ENCODE measurements around the gene RNPC3. TPM values are rescaled to one million over a fixed set of nuclear protein-coding genes. Genes with fewer than 3 reads are reported as not detected.

The RNPC3 gene
- total RNA-seq, 1 experiment from 2014 or later, result 13.1 TPM

GRCh38 chr1:103525114-103525606, 339 bp upstream of the RNPC3 start:
- POLR2A ChIA-PET, result no interaction called here
- in situ Hi-C loops (cut with HindIII; ENCODE audit: low pct_unique_long_range_greater_than_20kb, low sequenced_read_pairs), result no loop called here

GRCh38 chr1:103527331-103527730, 1.8 kb downstream of the RNPC3 start:
- TF ChIP-seq REST (IDR thresholded peaks at IDR 0.05; ENCODE audit: insufficient read depth in 1 of 2, low read depth in 2 of 2, low read length in 1 of 2) (no peak), CTCF (IDR thresholded peaks at IDR 0.05) (no peak), POLR2AphosphoS5 (IDR thresholded peaks at IDR 0.05; ENCODE audit: low read depth, low read length) (no peak), TCF7L2 (IDR thresholded peaks at IDR 0.05; ENCODE audit: low read depth, low read length) (no peak)
- no peak overlapping the region for H3K27ac ChIP-seq (ENCODE audit: low read length)
- no peaks in the 10 kb centered on the region; the same call in none of the 2 replicates for H3K4me1 ChIP-seq (ENCODE audit: control insufficient read depth, insufficient read depth, low read length)
- H3K4me3 ChIP-seq (ENCODE audit: low read depth in 2 of 2, low read length in 2 of 2), result peak overlapping the region; percentile 95 to 98; a peak in 3 of 4 replicates
- BruUV-seq (replicated peaks), result no TSS peak
- ChIA-PET CTCF (no interaction called here), POLR2A (interaction anchor here (0.6 kb wide), 1 partner anchor 9 kb away, joined by 8 read pairs; no protein-coding TSS in a partner anchor)
- DNase-seq (ENCODE audit: low read depth, low spot score) (no peak), ATAC-seq (no peak)
- H3K27me3 ChIP-seq (ENCODE audit: control insufficient read depth, insufficient read depth, low read length), result no peaks in the 10 kb centered on the region
- no peaks in the 10 kb centered on the region for H3K9me3 ChIP-seq (ENCODE audit: control insufficient read depth, insufficient read depth, low read depth, low read length)
- peaks cover 2% of the 10 kb centered on the region for H3K36me3 ChIP-seq (ENCODE audit: control insufficient read depth, insufficient read depth, low read length)
- in situ Hi-C loops (cut with HindIII; ENCODE audit: low pct_unique_long_range_greater_than_20kb, low sequenced_read_pairs), result no loop called here
- intact Hi-C loops (cut with micrococcal nuclease; ENCODE audit: unreplicated experiment), result no loop called here

More at GRCh38 chr1:103525114-103525606, 339 bp upstream of the RNPC3 start:
- Histone ChIP-seq H3K4me3 (ENCODE audit: low read depth in 2 of 2, low read length in 2 of 2) (peak overlapping the region; percentile 39 to 71), H3K4me1 (ENCODE audit: control insufficient read depth, insufficient read depth, low read length) (no peaks in the 10 kb centered on the region; the same call in none of the 2 replicates), H3K9me3 (ENCODE audit: control insufficient read depth, insufficient read depth, low read depth, low read length) (no peaks in the 10 kb centered on the region), H3K36me3 (ENCODE audit: control insufficient read depth, insufficient read depth, low read length) (peaks cover 2% of the 10 kb centered on the region), H3K27me3 (ENCODE audit: control insufficient read depth, insufficient read depth, low read length) (no peaks in the 10 kb centered on the region), H3K27ac (ENCODE audit: low read length) (peak overlapping the region; percentile 56; the same call in 1 of the 2 replicates)
- CTCF ChIA-PET, result no interaction called here
- no TSS peak for BruUV-seq (replicated peaks)
- intact Hi-C loops (cut with micrococcal nuclease; ENCODE audit: unreplicated experiment), result no loop called here
- DNase-seq (ENCODE audit: low read depth, low spot score) (no peak), ATAC-seq (peak; percentile 92)
- TF ChIP-seq POLR2AphosphoS5 (IDR thresholded peaks at IDR 0.05; ENCODE audit: low read depth, low read length) (no peak), CTCF (IDR thresholded peaks at IDR 0.05) (no peak), SIN3A (IDR thresholded peaks at IDR 0.05; ENCODE audit: borderline replicate concordance, insufficient read depth, low read depth, low read length) (no peak)

All from Panc1 (cell line).